ENCODE data around the gene C2CD5. TPM values are rescaled to one million over a fixed set of nuclear protein-coding genes. Genes with fewer than 3 reads are reported as not detected.
"Not testable (repeated sequence)": the region's sequence is repeated elsewhere in the genome, so short reads cannot be mapped to it uniquely, and the experiment has no call there.

C2CD5 gene
- polyA plus RNA-seq, 4 donors: 15.4 to 63.3 (median 23.4) TPM

DNA sequence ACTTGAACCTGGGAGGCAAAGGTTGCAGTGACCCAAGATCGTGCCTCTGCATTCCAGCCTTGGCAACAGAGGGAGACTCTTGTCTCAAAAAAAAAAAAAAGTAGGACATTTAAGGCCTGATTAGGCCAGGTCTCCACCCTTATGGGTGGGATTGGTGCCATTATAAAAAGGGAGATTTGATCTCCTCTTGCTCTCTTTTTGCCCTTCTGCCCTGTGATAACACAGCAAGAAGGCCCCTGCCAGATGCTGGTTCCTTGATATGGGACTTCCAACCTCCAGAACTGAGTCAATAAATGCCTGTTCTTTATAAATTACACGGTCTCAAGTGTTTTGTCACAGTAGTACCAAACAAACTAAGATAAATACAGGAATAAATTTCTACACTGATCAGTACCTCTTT is 81.0 kb downstream of the C2CD5 start:
- no peaks in the 10 kb centered on the region for H3K4me1 ChIP-seq (ENCODE audit: control insufficient read depth in 3 of 3, insufficient read depth in 2 of 3, low read depth in 1 of 3, low read length in 2 of 3)
- no peak for DNase-seq
- H3K9me3 ChIP-seq (ENCODE audit: control insufficient read depth in 2 of 2, insufficient read depth in 1 of 2, low read depth in 1 of 2, low read length in 1 of 2): no peaks in the 10 kb centered on the region
- H3K27me3 ChIP-seq (ENCODE audit: control insufficient read depth in 3 of 3, insufficient read depth in 3 of 3, low read length in 3 of 3): no peaks in the 10 kb centered on the region
- peaks cover 3 to 11% (median 3%) of the 10 kb centered on the region in 3 donors for H3K36me3 ChIP-seq (ENCODE audit: control insufficient read depth in 3 of 3, insufficient read depth in 2 of 3, low read depth in 1 of 3, low read length in 3 of 3)
- H3K4me3 ChIP-seq (ENCODE audit: low read depth in 1 of 3, low read length in 3 of 3): no peak overlapping the region
- WGBS, 3 donors: 49 to 74% (median 68%) methylated on average over 2 of the region's 2 CpGs
- no peak for FAIRE-seq
- no peak overlapping the region for H3K27ac ChIP-seq (ENCODE audit: low read depth in 1 of 3, low read length in 2 of 3)

DNA sequence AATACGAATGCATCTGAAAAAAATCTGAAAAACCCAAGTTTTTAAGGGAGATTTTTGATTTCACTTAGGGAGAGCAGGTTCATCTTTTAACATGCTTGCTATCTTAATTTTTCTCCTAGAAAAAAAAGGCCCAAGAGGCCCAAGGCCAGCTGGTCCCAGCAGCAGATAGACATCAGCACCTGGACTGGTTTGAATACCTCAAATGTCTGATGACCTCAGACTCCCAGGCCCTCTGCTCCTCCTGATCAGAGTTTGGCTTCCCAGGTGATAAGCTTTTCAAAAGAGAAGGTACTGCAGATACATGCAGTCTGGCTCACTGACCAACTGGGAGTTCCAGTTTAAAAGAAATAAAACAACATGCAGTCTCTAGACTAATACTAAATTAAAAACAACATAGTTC is 82.6 kb downstream of the C2CD5 start:
- H3K27me3 ChIP-seq (ENCODE audit: control insufficient read depth in 3 of 3, insufficient read depth in 3 of 3, low read length in 3 of 3): no peaks in the 10 kb centered on the region
- 97 to 98% (median 97%) methylated on average over 1 of the region's 1 CpG for WGBS, 3 donors
- H3K9me3 ChIP-seq (ENCODE audit: control insufficient read depth in 2 of 2, insufficient read depth in 1 of 2, low read depth in 1 of 2, low read length in 1 of 2): no peaks in the 10 kb centered on the region
- H3K4me1 ChIP-seq (ENCODE audit: control insufficient read depth in 3 of 3, insufficient read depth in 2 of 3, low read depth in 1 of 3, low read length in 2 of 3): no peaks in the 10 kb centered on the region
- H3K4me3 ChIP-seq (ENCODE audit: low read depth in 1 of 3, low read length in 3 of 3): no peak overlapping the region
- no peak overlapping the region for H3K27ac ChIP-seq (ENCODE audit: low read depth in 1 of 3, low read length in 2 of 3)
- DNase-seq (no peak), FAIRE-seq (no peak)
- peaks cover 0 to 2% (median 0%) of the 10 kb centered on the region in 3 donors for H3K36me3 ChIP-seq (ENCODE audit: control insufficient read depth in 3 of 3, insufficient read depth in 2 of 3, low read depth in 1 of 3, low read length in 3 of 3)

DNA sequence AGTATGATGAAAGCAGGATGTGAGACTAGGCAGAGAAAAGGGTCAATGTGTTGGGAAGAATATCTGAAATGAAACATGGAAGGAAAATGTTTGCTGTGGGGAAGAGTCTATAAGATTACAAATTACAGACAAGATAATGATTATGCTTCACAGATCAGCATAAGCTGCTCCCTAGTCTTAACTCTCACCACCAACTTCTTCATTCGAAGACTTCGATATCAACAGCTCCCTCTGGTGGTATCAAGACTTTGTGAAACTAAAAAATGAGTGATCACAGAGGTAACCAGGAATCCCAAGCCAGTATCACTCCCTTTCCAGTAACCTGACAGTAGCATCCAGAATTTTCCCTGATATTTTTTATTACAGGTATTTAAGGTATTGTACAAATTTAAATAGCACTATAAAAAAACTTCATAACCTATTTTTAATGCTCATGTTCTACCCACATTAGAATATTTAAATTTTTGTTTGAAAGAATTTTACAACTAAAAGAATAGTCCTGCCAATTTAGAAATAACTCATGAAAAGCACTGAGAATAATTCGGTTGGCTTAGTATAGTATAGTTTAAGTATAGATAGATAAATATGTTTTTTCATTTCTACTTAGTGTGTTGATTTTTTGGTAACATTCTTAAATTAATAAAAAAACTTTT is 84.4 kb downstream of the C2CD5 start:
- Histone ChIP-seq H3K4me1 (ENCODE audit: control insufficient read depth in 3 of 3, insufficient read depth in 2 of 3, low read depth in 1 of 3, low read length in 2 of 3) (no peaks in the 10 kb centered on the region), H3K36me3 (ENCODE audit: control insufficient read depth in 3 of 3, insufficient read depth in 2 of 3, low read depth in 1 of 3, low read length in 3 of 3) (peaks cover 0 to 2% (median 0%) of the 10 kb centered on the region in 3 donors), H3K27me3 (ENCODE audit: control insufficient read depth in 3 of 3, insufficient read depth in 3 of 3, low read length in 3 of 3) (no peaks in the 10 kb centered on the region), H3K9me3 (ENCODE audit: control insufficient read depth in 2 of 2, insufficient read depth in 1 of 2, low read depth in 1 of 2, low read length in 1 of 2) (no peaks in the 10 kb centered on the region), H3K4me3 (ENCODE audit: low read depth in 1 of 3, low read length in 3 of 3) (no peak overlapping the region), H3K27ac (ENCODE audit: low read depth in 1 of 3, low read length in 2 of 3) (no peak overlapping the region)
- DNase-seq (peak; percentile 36 to 52), FAIRE-seq (peak; percentile 51)
- 22 to 24% (median 24%) methylated on average over 3 of the region's 3 CpGs for WGBS, 3 donors

DNA sequence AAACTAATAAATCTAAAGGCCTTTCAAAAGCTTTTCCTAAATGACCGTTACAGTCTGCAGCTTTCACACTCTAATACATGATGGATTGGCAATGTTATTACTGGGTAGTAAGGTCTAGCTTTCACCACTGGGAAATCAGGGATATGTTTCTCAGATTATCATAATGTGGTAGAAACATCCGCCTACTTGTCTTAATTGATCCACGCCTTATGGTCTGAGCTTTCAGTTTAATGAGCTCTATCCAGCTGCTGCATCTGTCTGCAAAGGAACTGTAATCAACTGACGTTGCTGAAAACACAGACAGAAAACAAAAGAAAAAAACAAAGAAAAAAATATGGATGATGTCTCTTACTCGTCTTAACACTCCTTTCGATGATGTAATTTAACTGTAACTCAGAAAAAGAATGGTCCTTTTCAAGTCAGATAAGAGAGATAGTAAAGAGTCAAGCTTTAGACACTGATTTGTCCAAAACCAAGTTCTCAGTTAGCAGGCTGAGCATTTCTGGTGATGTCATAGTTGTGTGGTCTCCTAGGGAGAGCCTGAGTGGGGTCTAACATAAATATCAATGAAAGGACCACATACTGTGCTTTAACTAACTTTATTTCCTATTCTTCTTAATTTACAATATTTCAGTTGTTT is 85.9 kb downstream of the C2CD5 start:
- Histone ChIP-seq H3K36me3 (ENCODE audit: control insufficient read depth in 3 of 3, insufficient read depth in 2 of 3, low read depth in 1 of 3, low read length in 3 of 3) (peaks cover 0 to 3% (median 2%) of the 10 kb centered on the region in 3 donors), H3K27me3 (ENCODE audit: control insufficient read depth in 3 of 3, insufficient read depth in 3 of 3, low read length in 3 of 3) (no peaks in the 10 kb centered on the region), H3K9me3 (ENCODE audit: control insufficient read depth in 2 of 2, insufficient read depth in 1 of 2, low read depth in 1 of 2, low read length in 1 of 2) (no peaks in the 10 kb centered on the region), H3K27ac (ENCODE audit: low read depth in 1 of 3, low read length in 2 of 3) (no peak overlapping the region), H3K4me1 (ENCODE audit: control insufficient read depth in 3 of 3, insufficient read depth in 2 of 3, low read depth in 1 of 3, low read length in 2 of 3) (no peaks in the 10 kb centered on the region), H3K4me3 (ENCODE audit: low read depth in 1 of 3, low read length in 3 of 3) (no peak overlapping the region)
- no peak for FAIRE-seq
- DNase-seq: no peak
- 81 to 93% (median 92%) methylated on average over 6 of the region's 6 CpGs for WGBS, 3 donors

DNA sequence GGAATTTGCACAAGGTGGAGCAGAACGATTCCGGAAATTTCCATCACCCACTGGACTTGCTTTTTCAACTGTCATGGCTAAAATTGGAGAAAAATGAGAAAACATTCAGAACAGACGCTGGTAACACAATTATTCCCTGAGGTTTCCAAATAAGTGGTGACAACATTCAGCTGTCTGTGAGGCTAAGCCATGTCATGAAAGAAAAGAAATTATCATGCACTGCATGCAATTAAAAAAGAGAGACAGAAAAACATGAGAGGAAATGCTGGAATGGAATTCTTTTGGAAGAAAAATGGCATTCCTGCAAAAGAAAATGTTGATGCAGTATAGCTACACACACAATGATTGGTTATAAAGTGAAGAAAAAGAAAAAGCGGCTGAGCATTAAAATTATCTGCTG is 87.3 kb downstream of the C2CD5 start:
- DNase-seq (no peak), FAIRE-seq (no peak)
- no peaks in the 10 kb centered on the region for H3K27me3 ChIP-seq (ENCODE audit: control insufficient read depth in 3 of 3, insufficient read depth in 3 of 3, low read length in 3 of 3)
- no peak overlapping the region for H3K27ac ChIP-seq (ENCODE audit: low read depth in 1 of 3, low read length in 2 of 3)
- no peaks in the 10 kb centered on the region for H3K9me3 ChIP-seq (ENCODE audit: control insufficient read depth in 2 of 2, insufficient read depth in 1 of 2, low read depth in 1 of 2, low read length in 1 of 2)
- peaks cover 0 to 5% (median 2%) of the 10 kb centered on the region in 3 donors for H3K36me3 ChIP-seq (ENCODE audit: control insufficient read depth in 3 of 3, insufficient read depth in 2 of 3, low read depth in 1 of 3, low read length in 3 of 3)
- 80 to 95% (median 95%) methylated on average over 4 of the region's 4 CpGs for WGBS, 3 donors
- no peak overlapping the region for H3K4me3 ChIP-seq (ENCODE audit: low read depth in 1 of 3, low read length in 3 of 3)
- no peaks in the 10 kb centered on the region for H3K4me1 ChIP-seq (ENCODE audit: control insufficient read depth in 3 of 3, insufficient read depth in 2 of 3, low read depth in 1 of 3, low read length in 2 of 3)

DNA sequence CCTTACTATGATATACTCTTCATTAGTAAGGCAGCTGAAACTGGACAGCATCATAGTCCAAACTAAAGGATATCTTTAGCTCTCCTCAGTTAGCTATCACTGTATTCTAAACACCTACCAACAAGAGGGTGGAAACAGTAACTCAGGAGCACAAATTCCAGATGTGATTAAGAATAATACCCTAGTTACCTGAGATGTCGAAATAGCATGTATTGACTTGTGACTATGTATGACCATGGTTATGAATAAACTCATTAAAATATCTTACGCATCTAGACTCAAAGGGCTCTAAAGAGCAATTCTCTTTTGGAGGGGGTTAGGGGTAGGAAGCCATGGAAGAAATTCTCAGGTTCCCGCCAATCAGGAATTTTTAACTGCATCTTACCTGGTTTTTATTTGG is 90.8 kb downstream of the C2CD5 start:
- Histone ChIP-seq H3K4me1 (ENCODE audit: control insufficient read depth in 3 of 3, insufficient read depth in 2 of 3, low read depth in 1 of 3, low read length in 2 of 3) (no peaks in the 10 kb centered on the region), H3K27ac (ENCODE audit: low read depth in 1 of 3, low read length in 2 of 3) (no peak overlapping the region), H3K4me3 (ENCODE audit: low read depth in 1 of 3, low read length in 3 of 3) (no peak overlapping the region), H3K36me3 (ENCODE audit: control insufficient read depth in 3 of 3, insufficient read depth in 2 of 3, low read depth in 1 of 3, low read length in 3 of 3) (peaks cover 0 to 7% (median 2%) of the 10 kb centered on the region in 3 donors), H3K9me3 (ENCODE audit: control insufficient read depth in 2 of 2, insufficient read depth in 1 of 2, low read depth in 1 of 2, low read length in 1 of 2) (no peaks in the 10 kb centered on the region), H3K27me3 (ENCODE audit: control insufficient read depth in 3 of 3, insufficient read depth in 3 of 3, low read length in 3 of 3) (no peaks in the 10 kb centered on the region)
- DNase-seq (no peak), FAIRE-seq (no peak)
- WGBS, 3 donors: 98% methylated on average over 3 of the region's 3 CpGs

DNA sequence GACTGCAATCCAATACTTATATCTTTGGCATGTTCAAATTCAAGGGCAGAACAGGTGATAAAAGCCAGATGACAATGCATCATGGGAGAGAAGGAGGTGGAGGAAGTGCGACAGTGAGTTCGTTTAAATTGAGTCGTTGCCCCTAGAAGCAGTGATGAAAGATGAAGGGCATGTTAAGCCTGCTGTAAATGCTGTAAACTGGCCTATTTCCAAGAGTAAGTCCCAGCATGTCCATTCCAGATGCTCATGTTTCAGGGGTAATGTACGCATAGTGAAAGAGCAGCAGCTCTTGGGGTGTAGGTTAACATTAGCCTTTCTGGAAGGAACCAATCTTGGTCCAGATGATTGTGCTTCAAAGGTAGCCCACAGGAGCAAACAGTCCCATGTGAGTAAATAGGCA is 97.1 kb downstream of the C2CD5 start:
- H3K4me3 ChIP-seq (ENCODE audit: low read depth in 1 of 3, low read length in 3 of 3): no peak overlapping the region
- WGBS, 3 donors: 38 to 60% (median 53%) methylated on average over 4 of the region's 4 CpGs
- no peak overlapping the region for H3K27ac ChIP-seq (ENCODE audit: low read depth in 1 of 3, low read length in 2 of 3)
- no peaks in the 10 kb centered on the region for H3K27me3 ChIP-seq (ENCODE audit: control insufficient read depth in 3 of 3, insufficient read depth in 3 of 3, low read length in 3 of 3)
- peaks cover 0 to 3% (median 0%) of the 10 kb centered on the region in 3 donors for H3K36me3 ChIP-seq (ENCODE audit: control insufficient read depth in 3 of 3, insufficient read depth in 2 of 3, low read depth in 1 of 3, low read length in 3 of 3)
- no peaks in the 10 kb centered on the region for H3K4me1 ChIP-seq (ENCODE audit: control insufficient read depth in 3 of 3, insufficient read depth in 2 of 3, low read depth in 1 of 3, low read length in 2 of 3)
- FAIRE-seq (no peak), DNase-seq (no peak)
- no peaks in the 10 kb centered on the region for H3K9me3 ChIP-seq (ENCODE audit: control insufficient read depth in 2 of 2, insufficient read depth in 1 of 2, low read depth in 1 of 2, low read length in 1 of 2)

DNA sequence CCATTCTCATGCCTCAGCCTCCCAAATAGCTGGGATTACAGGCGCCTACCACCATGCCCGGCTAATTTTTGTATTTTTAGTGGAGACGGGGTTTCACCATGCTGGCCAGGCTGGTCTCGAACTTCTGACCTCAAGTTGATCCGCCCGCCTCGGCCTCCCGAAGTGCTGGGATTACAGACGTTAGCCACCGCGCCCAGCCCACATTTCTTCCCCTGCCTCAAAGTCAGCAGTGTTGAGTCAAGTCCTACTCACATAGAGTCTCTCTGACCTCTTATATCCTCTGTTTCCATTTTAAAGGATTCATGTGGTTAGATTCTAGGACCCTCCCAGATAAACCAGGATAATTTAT is 100.1 kb downstream of the C2CD5 start:
- not testable (repeated sequence) for H3K27me3 ChIP-seq (ENCODE audit: control insufficient read depth in 3 of 3, insufficient read depth in 3 of 3, low read length in 3 of 3); H3K27ac ChIP-seq (ENCODE audit: low read depth in 1 of 3, low read length in 2 of 3); H3K4me3 ChIP-seq (ENCODE audit: low read depth in 1 of 3, low read length in 3 of 3); H3K36me3 ChIP-seq (ENCODE audit: control insufficient read depth in 3 of 3, insufficient read depth in 2 of 3, low read depth in 1 of 3, low read length in 3 of 3); DNase-seq; H3K4me1 ChIP-seq (ENCODE audit: control insufficient read depth in 3 of 3, insufficient read depth in 2 of 3, low read depth in 1 of 3, low read length in 2 of 3); FAIRE-seq; H3K9me3 ChIP-seq (ENCODE audit: control insufficient read depth in 2 of 2, insufficient read depth in 1 of 2, low read depth in 1 of 2, low read length in 1 of 2)
- 68 to 88% (median 87%) methylated on average over 11 of the region's 11 CpGs for WGBS, 3 donors
